Ureter (tissue), 1 donor: ENCODE data around the gene MLKL. TPM values are rescaled to one million over a fixed set of nuclear protein-coding genes. Genes with fewer than 3 reads are reported as not detected.
"Not testable (repeated sequence)": the region's sequence is repeated elsewhere in the genome, so short reads cannot be mapped to it uniquely, and the experiment has no call there.

Experiments used
- DNase-seq: peaks from one replicate; pipeline ENCODE4 v3.0.0-alpha.2; 2020; ENCODE audit warnings: low spot score
- total RNA-seq: library from RNA; stranded (reverse); gene quantifications from one replicate; pipeline ENCODE4 v1.2.4, GENCODE V29; 2023
- donor health status: DM: yes; HTN: yes; CAD: no.

The MLKL gene
- total RNA-seq, 1 donor from 2014 or later = 26.6 TPM

DNA sequence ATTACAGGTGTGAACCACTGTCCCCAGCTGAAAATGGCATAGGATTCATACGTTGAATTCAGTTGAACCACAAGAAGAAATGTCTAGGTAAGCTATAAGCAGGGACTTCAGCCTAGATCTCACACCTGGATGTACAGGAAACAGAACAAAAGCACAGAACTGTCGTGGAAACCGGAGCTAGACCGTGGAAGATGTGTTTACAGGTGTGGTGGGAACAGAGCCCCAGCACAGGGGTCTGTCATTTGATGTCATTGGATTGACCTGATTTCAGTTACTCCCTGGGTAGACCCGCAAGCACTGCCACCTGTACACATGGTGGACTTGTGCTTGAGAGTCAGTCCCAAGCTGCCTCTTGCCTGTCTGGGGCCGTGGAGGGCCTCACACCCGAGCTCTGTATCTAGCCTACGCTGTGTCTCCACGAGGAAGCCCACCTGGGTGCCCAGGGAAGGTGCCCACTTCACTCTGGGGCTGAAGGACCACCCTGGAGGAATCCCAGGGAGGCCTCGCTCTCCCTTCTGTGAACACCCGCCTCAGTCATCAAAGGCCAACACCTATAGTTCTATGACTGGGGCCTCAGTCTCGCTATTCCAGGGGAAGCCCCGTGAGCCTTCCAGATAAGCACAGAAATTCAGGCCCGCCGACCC lies 32.2 kb upstream of the MLKL start:
- no peak for DNase-seq

DNA sequence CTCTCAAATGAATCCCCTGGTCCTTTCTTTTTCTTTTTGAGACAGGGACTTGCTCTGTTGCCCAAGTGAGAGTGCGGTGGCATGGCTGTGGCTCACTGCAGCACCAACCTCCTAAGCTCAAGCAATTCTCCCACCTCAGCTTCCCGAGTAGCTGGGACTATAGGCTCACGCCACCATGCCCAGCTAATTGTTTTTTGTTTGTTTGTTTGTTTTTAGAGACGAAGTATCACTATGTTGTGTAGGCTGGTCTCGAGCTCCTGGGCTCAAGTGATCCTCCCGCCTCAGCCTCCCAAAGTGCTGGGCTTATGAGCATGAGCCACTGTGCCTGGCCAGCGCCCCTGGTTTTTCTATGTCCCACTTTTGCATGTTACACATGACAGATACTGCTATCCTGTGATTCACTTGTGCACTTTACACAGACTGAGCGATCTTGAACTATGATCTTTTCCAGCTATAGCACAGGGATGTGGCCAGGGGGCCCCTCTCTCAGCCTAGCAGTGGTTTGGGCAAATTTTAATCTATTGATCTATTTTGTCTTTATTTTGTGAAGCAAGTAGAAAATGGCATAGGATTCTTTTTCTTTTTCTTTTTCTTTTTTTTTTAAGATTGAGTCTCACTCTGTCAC lies 31.3 kb upstream of the MLKL start:
- DNase-seq = no peak

DNA sequence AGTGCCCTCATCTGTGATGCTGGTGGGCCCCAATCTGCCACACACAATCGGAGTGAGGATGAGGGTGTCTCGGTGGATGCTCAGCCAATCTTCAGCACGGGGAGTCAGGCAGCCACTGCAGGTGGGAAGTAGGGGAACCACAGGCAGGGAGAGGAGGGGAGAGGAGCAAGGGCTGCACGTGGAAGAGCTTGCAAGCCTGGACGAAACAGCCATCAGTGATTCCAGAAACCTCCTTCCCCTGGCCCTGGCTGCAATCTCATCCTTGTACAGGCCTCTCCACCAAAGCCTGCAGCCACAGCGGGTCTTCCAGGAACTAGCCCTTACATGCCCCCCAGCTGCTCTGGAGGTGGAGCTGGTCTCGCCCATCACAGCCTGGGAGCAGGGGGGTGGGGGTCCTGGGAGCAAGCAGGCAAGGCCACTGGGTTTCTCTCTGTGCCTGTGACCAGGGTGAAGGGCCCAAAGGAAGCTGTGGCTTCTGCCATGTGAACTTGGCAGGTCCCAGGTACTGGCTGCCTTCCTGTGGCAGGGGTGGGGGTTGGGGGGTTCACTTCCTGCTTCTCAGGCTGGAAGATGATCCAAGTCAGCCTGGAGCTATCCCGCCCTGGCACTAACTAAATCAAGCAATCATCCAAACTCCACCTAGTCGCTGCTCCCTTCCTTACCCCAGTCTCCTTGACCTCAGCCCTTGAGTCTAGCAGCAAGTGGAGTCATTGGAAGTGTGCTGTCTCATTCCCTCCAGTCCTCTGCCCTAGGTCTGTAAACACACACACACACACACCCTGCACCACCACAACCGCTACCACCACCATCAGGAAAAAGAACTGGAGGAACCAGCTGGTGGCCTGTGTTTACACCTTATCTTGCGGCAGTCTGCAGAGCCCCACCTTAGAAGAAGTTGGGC lies 29.4 kb upstream of the MLKL start:
- DNase-seq = peak; percentile 79

- DNase-seq = no peak
Measured at GRCh38 chr16:74727903-74728302, 27.2 kb upstream of the MLKL start.

DNA sequence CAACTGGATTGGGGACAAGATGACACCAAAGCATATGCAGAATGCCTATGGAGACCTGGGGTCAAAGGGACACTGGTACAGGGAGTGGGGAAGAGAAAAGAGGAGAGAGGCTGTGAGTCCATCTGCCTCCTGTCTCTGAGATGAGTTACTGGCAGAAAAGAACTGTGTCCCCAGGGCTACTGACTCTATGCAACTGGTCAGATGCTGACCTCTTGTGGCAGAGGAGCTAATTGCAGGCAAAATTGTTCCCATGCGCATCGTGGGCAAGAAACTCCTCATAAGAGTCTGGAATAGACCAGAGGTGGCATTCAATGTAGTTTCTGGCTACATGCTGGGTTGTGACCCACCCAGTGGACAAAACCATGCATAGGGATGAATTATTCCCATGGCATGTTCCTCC lies 26.1 kb upstream of the MLKL start:
- no peak for DNase-seq

GRCh38 chr16:74725651-74726455 lies 25.2 kb upstream of the MLKL start:
- no peak for DNase-seq

GRCh38 chr16:74724820-74725549 lies 24.3 kb upstream of the MLKL start:
- no peak for DNase-seq

DNA sequence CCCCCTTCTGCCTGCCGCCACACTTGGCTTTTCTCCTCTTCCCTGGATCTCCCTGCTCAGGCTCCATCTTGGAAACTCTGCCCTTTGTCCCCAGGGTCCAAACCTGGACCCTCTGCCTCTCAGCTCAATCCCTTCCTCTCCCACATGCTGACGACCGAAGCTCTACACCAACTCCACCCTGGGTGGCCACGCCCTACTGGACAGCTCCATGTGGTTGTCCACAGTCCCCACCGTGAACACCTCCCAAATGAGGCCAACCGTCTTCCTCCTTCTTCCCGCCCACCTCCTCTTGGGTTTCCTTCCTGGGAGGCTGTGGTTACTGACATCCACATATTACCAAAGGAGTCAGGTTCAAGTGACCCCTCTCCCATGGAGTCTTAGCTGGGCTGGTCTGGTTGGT lies 22.6 kb upstream of the MLKL start:
- no peak for DNase-seq

DNA sequence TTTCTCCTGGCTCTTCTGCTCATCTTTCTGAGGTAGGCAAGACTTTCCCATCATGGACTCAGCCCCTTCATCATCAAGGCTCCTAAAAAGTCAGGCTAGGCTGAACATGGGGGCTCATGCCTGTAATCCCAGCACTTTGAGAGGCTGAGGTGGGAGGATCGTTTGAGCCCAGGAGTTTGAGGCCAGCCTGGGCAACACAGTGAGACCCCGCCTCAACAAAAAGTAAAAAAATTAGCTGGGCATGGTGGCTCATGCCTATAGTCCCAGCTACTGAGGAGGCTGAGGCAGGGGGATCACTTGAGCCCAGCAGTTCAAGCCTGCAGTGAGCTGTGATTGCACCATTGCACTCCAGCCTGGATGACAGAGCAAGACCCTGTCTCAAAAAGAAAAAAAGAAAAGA lies 21.5 kb upstream of the MLKL start:
- DNase-seq = not testable (repeated sequence)

DNA sequence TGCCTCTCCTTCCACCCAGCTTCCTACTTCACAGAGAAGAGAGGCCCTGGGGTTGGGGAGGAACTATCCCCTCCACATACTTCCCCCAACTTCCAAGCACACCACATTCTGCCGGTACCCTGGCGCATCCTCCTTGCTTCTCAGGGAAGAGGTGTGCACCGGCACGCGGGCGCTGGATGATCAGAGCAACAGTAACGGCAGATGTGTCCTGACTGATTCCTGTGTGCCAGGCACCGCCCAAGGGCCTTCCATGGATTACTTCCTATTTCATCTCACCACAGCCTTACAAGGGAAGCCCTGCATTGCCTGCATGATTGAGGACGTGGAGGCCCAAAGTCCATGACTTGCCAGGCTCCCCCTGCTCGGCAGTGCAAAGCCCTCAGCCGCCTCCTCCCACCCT lies 21.1 kb upstream of the MLKL start:
- no peak for DNase-seq

DNA sequence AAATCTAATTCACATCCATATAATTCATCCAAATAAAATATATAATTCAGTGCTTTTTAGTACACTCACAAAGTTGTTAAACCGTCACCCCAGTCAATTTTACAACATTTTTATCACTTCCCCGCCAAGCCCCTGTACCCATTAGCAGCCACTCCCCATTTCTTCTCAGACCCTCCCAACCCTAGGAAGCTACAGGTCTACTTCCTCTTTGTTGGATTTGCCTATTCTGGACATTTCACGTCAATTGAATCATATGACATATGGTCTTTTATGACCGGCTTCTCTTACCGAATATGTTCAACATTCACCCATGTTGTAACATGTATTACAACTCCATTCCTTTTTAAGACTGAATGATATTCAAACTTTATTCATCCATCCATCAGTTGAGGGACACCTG lies 19.9 kb upstream of the MLKL start:
- DNase-seq = no peak

- no peak for DNase-seq
Measured at GRCh38 chr16:74718741-74719610, 18.3 kb upstream of the MLKL start.

DNA sequence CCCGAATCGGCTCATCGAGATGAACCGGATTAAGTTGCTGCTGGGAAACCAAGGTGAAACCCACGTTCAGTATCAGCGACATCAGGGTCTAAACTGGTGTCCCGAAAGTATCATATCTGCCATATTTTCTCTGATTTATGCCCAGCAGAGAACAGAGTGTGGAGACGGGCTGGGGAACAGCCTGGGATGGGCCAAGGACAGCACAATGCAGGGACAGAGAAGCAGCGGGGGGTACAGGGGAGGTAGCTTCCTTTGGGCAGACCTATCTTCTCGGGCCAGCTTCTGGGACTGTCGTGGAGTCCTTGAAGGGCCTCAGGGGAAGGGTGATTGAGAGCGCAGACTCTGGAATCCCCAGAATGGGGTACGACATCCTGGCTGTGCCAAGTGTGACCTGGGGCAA lies 17.5 kb upstream of the MLKL start:
- no peak for DNase-seq

DNA sequence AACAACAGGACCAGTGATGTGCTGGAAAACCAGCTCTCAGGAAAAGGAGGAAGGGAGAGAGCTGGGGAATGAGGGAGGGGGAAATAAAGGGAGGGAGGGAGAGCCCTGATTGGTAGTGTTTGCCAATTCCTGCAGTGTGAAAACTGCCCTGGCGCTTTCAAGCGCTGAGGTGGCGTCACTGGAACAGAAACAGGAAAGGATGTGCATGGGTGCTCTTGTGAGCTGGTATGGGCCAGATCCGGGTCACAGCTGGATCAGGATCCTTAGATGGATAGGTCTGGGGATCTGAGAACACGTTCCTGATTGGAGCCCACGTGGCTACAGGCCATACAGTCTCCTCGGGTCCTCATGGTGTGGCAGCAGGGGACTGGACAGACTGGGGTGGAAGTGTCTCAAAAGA lies 16.7 kb upstream of the MLKL start:
- no peak for DNase-seq

- no peak for DNase-seq
Measured at GRCh38 chr16:74716355-74716754, 15.7 kb upstream of the MLKL start.

DNA sequence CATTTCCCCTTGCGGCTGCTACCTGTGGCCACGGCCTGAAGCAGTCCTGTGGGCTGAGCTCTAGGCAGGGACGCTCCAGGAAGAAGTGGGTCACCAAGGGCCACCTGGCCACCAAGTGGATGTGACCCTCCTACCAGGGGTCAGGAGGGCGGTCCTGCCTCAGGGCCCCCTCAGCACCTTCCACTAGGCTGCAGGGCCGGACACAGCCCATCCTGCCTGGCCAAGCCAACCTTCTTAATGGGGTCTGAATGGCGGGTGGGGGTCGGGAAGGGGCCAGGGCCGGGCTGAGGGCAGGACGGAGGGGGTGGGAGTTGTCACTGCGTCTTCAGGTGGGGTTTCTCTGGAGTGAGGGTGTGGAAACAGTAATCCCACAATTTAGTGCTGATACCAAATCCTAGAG lies 13.2 kb upstream of the MLKL start:
- DNase-seq = no peak

- DNase-seq = no peak
Measured at GRCh38 chr16:74713325-74713724, 12.7 kb upstream of the MLKL start.

DNA sequence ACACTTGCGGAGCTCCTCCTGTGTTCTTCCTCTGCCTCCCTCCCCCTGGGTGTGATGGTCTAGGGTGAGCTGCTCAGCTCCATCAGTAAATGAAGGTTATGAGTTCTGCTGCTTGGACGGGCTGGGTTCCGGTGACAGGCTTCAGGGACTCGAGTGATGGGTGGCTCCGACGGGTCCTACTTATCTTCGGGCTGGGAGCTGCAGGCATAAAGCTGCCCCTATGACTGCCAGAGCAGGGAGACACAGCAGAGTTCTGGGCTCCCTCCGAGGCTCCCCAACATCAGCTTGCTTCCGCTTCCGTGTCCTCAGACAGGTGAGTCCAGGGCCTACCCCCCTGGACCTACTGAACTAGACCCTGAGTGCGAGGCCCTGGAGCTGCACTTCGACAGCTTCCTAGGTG lies 11.3 kb upstream of the MLKL start:
- no peak for DNase-seq

DNA sequence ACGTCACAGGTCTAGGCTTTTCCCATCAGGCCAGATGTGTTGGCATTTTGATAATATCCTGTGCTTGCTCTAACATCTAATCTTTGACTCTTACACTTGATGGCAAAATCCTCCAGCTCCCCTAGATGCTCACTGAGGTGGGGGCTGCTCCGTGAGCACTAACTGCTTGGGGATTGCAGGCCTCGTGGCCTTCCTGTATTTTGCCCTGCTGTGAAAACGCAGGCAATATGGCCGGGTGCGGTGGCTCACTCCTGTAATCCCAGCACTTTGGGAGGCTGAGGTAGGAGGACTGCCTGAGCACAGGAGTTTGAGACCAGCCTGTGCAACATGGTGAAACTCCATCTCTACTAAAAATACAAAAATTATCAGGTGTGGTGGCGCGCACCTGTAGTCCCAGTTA lies 9.7 kb upstream of the MLKL start:
- DNase-seq = no peak

DNA sequence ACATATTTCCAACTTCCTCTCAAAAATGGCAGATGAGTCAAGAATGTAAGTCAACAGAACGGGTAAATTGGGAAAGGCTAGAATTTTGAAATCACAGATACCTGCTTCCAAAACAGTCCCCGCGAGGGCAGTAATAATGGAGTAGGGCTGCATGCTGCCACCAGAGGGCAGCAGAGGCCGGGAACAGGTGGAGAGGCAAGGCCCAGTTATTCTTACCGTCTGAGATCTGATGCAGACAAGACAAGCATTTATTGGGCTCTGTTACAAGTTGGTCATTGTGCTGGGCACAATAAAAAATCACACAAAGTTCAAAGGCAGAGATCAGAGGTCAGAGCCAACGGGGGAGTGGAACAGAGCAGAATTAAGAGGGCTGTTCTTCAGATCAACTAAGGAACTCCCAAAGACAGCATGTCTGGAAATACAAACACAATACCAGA lies 8.8 kb upstream of the MLKL start:
- DNase-seq = peak; percentile 83

DNA sequence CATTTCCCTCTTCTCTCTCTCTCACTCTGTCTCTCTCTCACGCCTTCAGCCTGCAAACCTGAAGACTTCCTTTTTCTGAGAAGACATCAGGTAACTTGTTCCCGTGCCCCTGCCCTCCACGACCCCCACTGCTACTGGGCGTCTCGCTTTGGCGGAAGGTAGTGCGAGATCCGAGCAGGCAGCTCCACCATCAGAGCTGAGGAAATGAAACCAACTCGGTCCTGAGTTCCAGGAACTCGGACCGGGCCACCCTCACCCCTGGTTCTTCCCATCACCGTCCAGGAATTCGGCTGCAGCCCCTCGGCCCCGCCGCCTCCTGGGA lies 585 bp downstream of the MLKL start:
- no peak for DNase-seq
